GM12878 (cell line): Measurements from ENCODE around the gene LMBRD1. TPM values are rescaled to one million over a fixed set of nuclear protein-coding genes. Genes with fewer than 3 reads are reported as not detected.

Source experiments
- ATAC-seq: fragments of 200-7000 bp; cut with Tn5 transposase; 3 replicates; pipeline ENCODE4 v1.9.1; 2020; ENCODE audit warnings: mild to moderate bottlenecking, moderate library complexity
- BruUV-seq: library from RNA; stranded (reverse); fragments of 400-500 nt; replicated peaks from 2 replicates; lab custom pipeline; 2021; lab: Mats Ljungman, UMichigan
- CTCF ChIA-PET: fragments of 300-600 bp; sonication (Branson Sonifier 250); formaldehyde crosslinking; extraction: SDS; loops from one replicate; lab custom pipeline; 2021; ENCODE audit warnings: inconsistent platforms; lab: Yijun Ruan, JAX
- POLR2A ChIA-PET: fragments of 350-600 bp; formaldehyde crosslinking; extraction: SDS; loops from one replicate; lab custom pipeline; 2021; ENCODE audit warnings: inconsistent platforms; lab: Charles Lee
- RAD21 ChIA-PET: fragments of 300-600 bp; sonication (Branson Sonifier 250); formaldehyde crosslinking; loops from one replicate; lab custom pipeline; 2023; ENCODE audit warnings: antibody characterized with exemption; ENCODE audit not compliant: unreplicated experiment; lab: Charles Lee
- SMC1A ChIA-PET: fragments of 300-600 bp; sonication (Branson Sonifier 250); formaldehyde crosslinking; loops from one replicate; lab custom pipeline; 2023; ENCODE audit not compliant: unreplicated experiment, uncharacterized antibody; lab: Charles Lee
- DNase-seq: peaks from one replicate; pipeline ENCODE4 v3.0.0-alpha.2; 2011; ENCODE audit warnings: low read depth, low spot score
- FAIRE-seq: peaks from 3 replicates; lab custom pipeline; 2011; peaks lifted over from hg19 to GRCh38; lab: Jason Lieb, UNC
- H2AFZ ChIP-seq: 2 replicates; pipeline ENCODE4 v1.6.0; 2011; ENCODE audit warnings: low read depth, low read length, control low read depth; ENCODE audit not compliant: control insufficient read depth
- H3K27ac ChIP-seq: 2 replicates; pipeline ENCODE4 v1.5.1; 2011; ENCODE audit warnings: control low read depth; ENCODE audit not compliant: control insufficient read depth, insufficient read depth
- H3K27me3 ChIP-seq, 2 experiments: replicated peaks in 1 of 2; 2 replicates each; pipeline versions ENCODE4 v1.6.0 to v1.6.1; 2011; ENCODE audit warnings: low read length in 1 of 2; ENCODE audit not compliant: control insufficient read depth in 2 of 2, insufficient read depth in 2 of 2
- H3K36me3 ChIP-seq, 2 experiments: 2 replicates each; pipeline ENCODE4 v1.5.1; 2011; ENCODE audit warnings: low read length in 1 of 2; ENCODE audit not compliant: control insufficient read depth in 2 of 2, insufficient read depth in 2 of 2
- H3K4me1 ChIP-seq: 2 replicates; pipeline ENCODE4 v1.6.1; 2011; ENCODE audit warnings: mild to moderate bottlenecking, low read length, moderate library complexity, mixed read lengths; ENCODE audit not compliant: control insufficient read depth, insufficient read depth
- H3K4me2 ChIP-seq: 2 replicates; pipeline ENCODE4 v1.6.0; 2011; ENCODE audit warnings: control low read depth; ENCODE audit not compliant: control insufficient read depth, insufficient read depth
- H3K4me3 ChIP-seq: fragments of 200-600 bp; sonication (generic); 2 replicates; pipeline ENCODE4 v1.5.1; 2016
- H3K79me2 ChIP-seq: 2 replicates; pipeline ENCODE4 v1.6.0; 2011; ENCODE audit warnings: low read length; ENCODE audit not compliant: control insufficient read depth, insufficient read depth
- H3K9ac ChIP-seq: 2 replicates; pipeline ENCODE4 v1.8.0; 2011; ENCODE audit warnings: low read length, control low read depth, mixed read lengths; ENCODE audit not compliant: control insufficient read depth, insufficient read depth
- H3K9me3 ChIP-seq: replicated peaks from 3 replicates; pipeline ENCODE4 v1.5.1; 2011; ENCODE audit warnings: mild to moderate bottlenecking, low read length; ENCODE audit not compliant: control insufficient read depth, insufficient read depth
- H4K20me1 ChIP-seq: 2 replicates; pipeline ENCODE4 v1.6.0; 2011; ENCODE audit not compliant: control insufficient read depth, insufficient read depth
- BHLHE40 ChIP-seq, 2 experiments: fragments of 450-650 bp in 1 of 2; IDR thresholded peaks; 2 replicates each; pipeline ENCODE4 v1.6.1; 2011 to 2017; ENCODE audit warnings: low read depth in 2 of 2, borderline replicate concordance in 1 of 2, improper control_type of control experiment in 1 of 2, low read length in 1 of 2, mild to moderate bottlenecking in 1 of 2
- POLR2AphosphoS5 ChIP-seq: IDR thresholded peaks from 2 replicates; pipeline ENCODE4 v1.6.1; 2011; ENCODE audit warnings: mild to moderate bottlenecking, low read length, inconsistent platforms
- RAD51 ChIP-seq: fragments of 450-650 bp; IDR thresholded peaks from 2 replicates; pipeline ENCODE4 v1.6.1; 2016; ENCODE audit warnings: moderate library complexity, mild to moderate bottlenecking, inconsistent platforms
- SUPT20H ChIP-seq: IDR thresholded peaks from 2 replicates; pipeline ENCODE4 v1.6.1; 2011; ENCODE audit warnings: low read depth, mild to moderate bottlenecking, low read length, moderate library complexity, borderline replicate concordance; ENCODE audit not compliant: control insufficient read depth
- TBL1XR1 ChIP-seq: IDR thresholded peaks from 2 replicates; pipeline ENCODE4 v1.6.1; 2012; ENCODE audit warnings: low read depth, low read length, improper control_type of control experiment
- in situ Hi-C: fragments of 300-500 bp; cut with MboI; formaldehyde crosslinking; loops from 9 replicates; pipeline ENCODE4 v1.14.3; 2018; ENCODE audit warnings: mixed read lengths
- intact Hi-C: fragments of 100-400 bp; cut with micrococcal nuclease; formaldehyde crosslinking; loops from one replicate; pipeline ENCODE4 v1.14.2; 2022; ENCODE audit not compliant: unreplicated experiment
- polyA plus RNA-seq, 11 experiments: library from polyadenylated mRNA; depleted of rRNA in 4 of 11; unstranded in 6 of 11; stranded (reverse) in 5 of 11; fragments of >200 nt; fragmentation: Nextera tagmentation in 4 of 11; fragmentation: Illumina TruSeq in 1 of 11; extraction: Ambion mirVana in 4 of 11; extraction: Trizol in 1 of 11; gene quantifications; 1 replicate in 1 of 11; 2 replicates in 10 of 11; pipeline versions ENCODE4 v1.2.1 to v1.2.3, GENCODE V29; 2011 to 2016; ENCODE audit warnings: inconsistent platforms in 2 of 11, missing spikeins in 2 of 11, low read depth in 1 of 11
- total RNA-seq, 4 experiments: library from RNA; depleted of rRNA in 3 of 4; stranded (reverse); fragments of >200 nt in 3 of 4; fragmentation: Illumina TruSeq in 1 of 4; extraction: Trizol in 1 of 4; gene quantifications; 2 replicates each; pipeline versions ENCODE4 v1.2.1 to v1.2.3, GENCODE V29; 2013 to 2021
- TF ChIP-seq, protein P1 (sequence below): fragments of 450-650 bp; IDR thresholded peaks from 2 replicates; pipeline ENCODE4 v1.6.1; 2017; ENCODE audit warnings: mild to moderate bottlenecking

LMBRD1 gene
- total and polyA plus RNA-seq, 10 of the 15 experiments (the other 5 are each of a cell fraction or from before 2014, with no cell fraction given): 20.0 to 82.1 (median 27.2) TPM

DNA sequence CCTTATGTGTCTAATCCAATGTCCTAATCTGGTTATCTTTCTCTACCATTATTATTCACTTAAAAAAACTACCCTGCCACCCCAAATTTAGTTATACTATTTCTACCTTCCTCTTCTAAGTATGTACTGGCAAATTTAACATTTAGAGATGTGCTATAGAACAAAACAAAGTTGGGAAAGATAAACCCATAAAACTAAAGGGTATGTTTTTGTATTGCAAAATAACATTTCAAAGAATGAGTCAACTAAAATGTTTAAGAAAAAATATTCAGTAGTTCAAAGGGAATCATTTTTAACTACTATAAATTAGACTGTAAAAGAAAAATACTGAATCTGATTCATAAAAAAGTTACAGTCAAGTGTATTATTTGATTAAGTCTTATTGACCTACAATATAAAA lies 103.0 kb downstream of the LMBRD1 start:
- H3K4me2 ChIP-seq: no peak overlapping the region
- no peak overlapping the region for H2AFZ ChIP-seq
- no peak for TF ChIP-seq RAD51
- TF ChIP-seq TBL1XR1: no peak
- no peak for TF ChIP-seq BHLHE40 (IDR thresholded peaks at IDR 0.05; ENCODE audit: borderline replicate concordance in 1 of 2, low read depth in 2 of 2, low read length in 1 of 2)
- no peak for TF ChIP-seq SUPT20H
- TF ChIP-seq, protein P1, sequence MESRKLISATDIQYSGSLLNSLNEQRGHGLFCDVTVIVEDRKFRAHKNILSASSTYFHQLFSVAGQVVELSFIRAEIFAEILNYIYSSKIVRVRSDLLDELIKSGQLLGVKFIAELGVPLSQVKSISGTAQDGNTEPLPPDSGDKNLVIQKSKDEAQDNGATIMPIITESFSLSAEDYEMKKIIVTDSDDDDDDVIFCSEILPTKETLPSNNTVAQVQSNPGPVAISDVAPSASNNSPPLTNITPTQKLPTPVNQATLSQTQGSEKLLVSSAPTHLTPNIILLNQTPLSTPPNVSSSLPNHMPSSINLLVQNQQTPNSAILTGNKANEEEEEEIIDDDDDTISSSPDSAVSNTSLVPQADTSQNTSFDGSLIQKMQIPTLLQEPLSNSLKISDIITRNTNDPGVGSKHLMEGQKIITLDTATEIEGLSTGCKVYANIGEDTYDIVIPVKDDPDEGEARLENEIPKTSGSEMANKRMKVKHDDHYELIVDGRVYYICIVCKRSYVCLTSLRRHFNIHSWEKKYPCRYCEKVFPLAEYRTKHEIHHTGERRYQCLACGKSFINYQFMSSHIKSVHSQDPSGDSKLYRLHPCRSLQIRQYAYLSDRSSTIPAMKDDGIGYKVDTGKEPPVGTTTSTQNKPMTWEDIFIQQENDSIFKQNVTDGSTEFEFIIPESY: no peak
- TF ChIP-seq POLR2AphosphoS5: no peak
- ChIA-PET SMC1A (no interaction called here), CTCF (interaction anchor here (1.3 kb wide), 1 partner anchor 197 kb away, joined by 3 read pairs; no protein-coding TSS in a partner anchor), RAD21 (no interaction called here), POLR2A (no interaction called here)
- H3K27ac ChIP-seq: no peak overlapping the region
- no TSS peak for BruUV-seq
- no peaks in the 10 kb centered on the region for H3K79me2 ChIP-seq
- H3K4me3 ChIP-seq: no peak overlapping the region
- intact Hi-C loops (no loop called here), in situ Hi-C loops (no loop called here)
- FAIRE-seq (no peak), DNase-seq (no peak), ATAC-seq (no peak)
- peaks cover 0 to 18% of the 10 kb centered on the region in 2 experiments; a peak in 3 of 4 replicates for H3K36me3 ChIP-seq
- H4K20me1 ChIP-seq: no peaks in the 10 kb centered on the region
- no peak overlapping the region for H3K9ac ChIP-seq
- H3K4me1 ChIP-seq: peaks cover 5% of the 10 kb centered on the region; the same call in 1 of the 2 replicates
- no peaks in the 10 kb centered on the region for H3K9me3 ChIP-seq
- H3K27me3 ChIP-seq: no peaks in the 10 kb centered on the region
